ENCODE data around the gene ATP2B3.

Gene ATP2B3

DNA sequence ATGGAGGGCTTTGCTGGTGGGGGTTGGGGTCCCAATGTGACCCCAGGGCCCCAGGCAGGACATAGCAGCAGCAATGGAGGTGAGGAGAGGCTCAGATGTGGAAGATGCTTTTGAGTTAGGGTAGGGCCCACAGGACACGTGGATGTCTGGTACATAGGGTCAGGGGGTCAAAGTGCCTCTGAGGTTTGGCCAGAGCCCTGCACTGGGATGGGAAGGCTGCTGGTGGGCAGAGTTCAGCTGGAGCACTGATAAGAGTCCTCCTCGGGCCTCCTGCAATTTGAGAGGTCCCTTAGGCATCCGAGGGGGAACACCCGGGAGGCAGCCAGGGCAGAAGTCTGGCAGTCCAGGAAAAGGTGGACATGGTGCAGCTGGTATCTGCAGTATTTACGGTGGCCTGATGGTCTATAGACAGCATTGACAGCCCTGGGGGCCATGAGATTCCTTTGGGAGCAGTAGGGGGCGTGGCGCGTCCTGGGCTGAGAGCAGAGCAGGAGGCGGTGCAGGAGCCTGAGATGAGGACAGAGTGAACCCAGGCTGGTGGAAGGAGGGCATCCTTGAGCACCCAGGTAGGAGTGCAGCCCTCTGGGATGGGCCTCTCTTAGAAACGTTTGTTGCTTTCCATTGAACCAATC is 58.9 kb downstream of the ATP2B3 start:
- DNase-seq: no peak

DNA sequence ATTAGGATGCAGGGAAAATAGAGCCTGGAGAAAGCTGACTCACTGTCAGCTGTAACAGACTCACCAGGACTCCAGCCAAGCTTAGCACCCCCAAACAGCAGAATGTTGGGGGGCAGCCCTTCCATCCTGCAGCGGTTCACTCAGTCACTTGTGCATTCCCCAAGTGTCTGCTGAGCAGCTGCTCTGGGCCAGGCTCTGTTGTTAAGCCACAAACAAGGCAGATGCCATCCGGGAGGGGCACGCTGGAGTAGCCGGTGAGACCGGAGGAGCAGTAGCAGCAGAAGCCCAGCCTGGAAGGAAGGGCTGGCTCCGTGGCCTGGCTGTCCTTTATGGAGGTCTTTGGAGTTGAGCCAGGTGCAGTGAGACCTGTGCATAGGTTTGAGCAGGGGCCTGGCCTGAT is 59.5 kb downstream of the ATP2B3 start:
- DNase-seq: no peak

DNA sequence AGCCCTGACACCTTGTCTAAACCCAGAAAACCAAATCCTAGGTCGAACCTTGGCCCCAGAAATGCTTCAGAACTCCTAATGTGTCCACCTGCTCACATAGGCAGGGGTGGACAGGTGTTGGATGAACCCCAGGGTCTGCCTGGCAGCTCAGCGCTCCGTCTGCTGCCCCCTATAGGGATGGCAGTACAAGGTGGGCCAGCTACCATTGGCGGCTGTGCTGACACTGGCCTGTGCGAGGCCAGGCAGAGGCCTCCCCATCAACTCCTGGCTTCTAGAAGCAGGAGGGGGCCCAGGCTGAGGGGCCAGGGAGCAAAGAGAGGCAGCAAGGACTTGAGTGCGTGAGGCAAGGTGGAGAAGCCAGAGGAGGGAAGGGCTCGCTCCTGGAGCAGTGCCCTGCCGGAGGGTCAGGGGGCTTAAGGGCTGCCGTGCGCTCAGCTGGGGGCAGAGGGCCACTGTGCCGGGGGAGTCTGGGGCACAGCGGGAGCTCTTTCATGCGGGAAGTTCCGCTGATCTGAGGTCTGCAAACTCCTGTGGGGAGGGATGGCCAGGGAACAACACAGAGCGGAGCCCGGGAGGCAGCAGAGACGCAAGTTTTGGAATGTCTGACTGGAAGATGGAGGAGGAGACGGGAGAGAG is 60.9 kb downstream of the ATP2B3 start:
- DNase-seq: no peak

DNA sequence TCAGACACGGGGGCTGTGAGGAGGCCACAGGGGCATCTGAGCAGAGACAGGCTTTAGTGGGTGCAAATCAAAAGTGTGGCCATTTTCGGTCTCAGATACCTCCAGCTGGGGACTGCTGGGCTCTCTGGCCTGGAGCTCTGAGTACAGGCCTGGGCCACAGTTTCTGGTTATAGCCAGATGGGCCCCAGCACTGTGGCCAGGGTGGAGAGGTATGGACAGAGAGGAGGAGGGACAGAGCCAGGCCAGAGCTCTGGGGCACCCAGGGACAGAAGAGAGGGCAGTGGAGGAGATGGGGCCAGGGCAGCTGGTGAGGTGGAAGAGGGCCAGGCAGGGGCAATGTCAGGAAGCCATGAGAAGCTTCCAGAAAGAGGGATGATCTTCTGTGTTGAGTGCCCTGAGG is 61.4 kb downstream of the ATP2B3 start:
- DNase-seq: no peak

DNA sequence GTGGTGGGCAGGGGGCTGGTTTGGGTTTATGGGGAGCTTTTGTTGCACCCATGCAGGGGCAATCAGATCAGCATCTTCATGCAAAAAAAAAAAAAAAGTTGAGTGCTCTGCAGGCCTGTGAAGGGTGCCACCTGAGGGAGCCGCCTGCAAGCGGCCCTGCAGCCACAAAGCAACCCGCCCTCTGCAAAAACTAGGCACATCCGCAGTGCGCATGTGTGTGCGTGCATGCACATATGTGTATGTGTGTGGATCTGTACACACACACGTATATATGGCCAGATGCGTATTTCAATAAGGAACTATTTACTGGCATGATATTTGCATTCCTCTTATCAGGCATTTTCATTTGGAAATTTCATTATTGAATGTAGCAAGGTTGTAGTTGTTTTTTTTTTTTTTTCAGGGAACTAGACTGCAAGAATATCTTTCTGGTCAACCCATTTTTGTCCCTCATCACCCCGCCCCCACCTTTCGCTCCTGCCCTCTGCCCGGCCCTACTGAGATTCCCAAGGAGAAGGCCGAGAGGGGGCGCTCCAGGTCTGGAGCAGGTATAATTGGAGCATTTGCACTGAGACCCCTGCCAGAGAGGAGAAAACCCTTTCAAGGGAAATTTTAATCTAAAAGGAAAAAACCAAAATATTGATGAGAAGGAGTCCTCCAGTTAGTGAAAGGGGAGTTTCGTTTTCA is 63.4 kb downstream of the ATP2B3 start:
- DNase-seq: no peak

DNA sequence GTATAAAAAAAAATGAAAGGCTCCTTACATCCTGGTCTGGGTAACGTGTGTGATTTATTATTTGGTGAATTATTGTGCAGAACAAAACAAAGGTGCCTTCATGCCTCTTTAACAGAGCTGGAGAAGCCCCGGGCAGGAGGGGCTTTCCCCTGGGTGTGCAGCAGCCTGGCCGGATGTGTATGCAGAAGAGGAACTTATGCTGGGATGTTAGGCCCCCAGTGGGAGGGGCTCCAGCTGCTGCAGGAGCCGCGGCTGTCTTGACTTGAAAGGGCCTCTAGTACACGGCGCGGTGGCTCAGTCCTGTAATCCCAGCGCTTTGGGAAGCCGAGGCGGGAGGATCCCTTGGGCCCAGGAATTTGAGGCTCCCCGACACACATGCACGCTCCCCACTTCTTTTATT is 65.5 kb downstream of the ATP2B3 start:
- DNase-seq: peak; percentile 86

DNA sequence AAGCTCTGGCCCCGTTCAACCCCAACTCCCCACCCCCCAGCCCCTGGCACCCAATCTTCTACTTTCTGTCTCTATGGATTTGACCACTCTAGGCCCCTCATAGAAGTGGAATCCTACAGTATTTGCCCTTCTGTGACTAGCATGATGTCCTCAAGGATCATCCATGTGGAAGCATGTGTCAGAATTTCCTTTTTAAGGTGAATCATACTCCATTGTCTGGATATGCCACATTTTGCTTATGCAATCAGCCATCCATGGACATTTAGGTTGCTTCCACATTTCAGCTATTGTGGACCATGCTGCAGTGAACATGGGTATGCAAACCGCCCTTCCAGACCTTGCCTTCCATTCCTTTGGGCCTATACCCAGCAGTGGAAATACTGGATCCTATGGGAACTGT is 66.0 kb downstream of the ATP2B3 start:
- DNase-seq: no peak

DNA sequence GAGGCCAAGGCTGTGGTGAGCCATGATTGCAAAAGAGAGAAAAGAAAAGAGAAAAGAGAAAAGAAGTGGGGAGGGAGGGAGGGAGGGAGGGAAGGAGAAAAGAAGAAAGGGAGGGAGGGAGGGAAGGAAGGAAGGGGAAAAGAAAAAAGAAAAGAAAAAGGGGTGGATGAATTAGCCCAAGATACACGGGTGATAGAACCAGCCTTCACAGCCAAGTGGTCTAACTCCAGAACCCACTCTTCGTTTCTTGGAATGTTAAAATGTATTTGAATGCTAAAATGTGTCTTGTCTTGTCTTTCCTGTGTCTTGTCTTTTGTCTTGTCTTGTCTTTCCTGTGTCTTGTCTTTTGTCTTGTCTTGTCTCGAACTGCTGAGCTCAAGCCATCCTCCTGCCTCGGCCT is 68.4 kb downstream of the ATP2B3 start:
- no peak for DNase-seq

DNA sequence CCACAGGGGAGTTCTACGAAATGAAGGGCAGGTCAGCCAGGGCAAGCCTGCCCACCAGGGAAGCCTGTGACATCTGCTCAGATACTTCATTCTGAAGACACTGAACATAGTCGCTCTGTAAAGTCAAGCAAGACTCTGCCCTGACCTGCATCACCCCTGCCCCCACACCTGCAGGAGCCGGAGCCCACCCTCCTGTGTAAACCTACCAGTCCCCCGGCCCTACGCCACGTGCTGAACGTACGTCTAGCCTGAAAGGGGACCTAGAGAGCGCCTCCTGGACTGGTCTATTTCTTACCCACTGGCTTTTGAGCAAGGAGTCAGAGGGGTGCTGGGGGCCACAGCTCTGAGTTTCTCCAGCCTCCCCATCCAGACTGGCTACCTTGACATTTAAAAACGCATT is 69.9 kb downstream of the ATP2B3 start:
- no peak for DNase-seq

DNA sequence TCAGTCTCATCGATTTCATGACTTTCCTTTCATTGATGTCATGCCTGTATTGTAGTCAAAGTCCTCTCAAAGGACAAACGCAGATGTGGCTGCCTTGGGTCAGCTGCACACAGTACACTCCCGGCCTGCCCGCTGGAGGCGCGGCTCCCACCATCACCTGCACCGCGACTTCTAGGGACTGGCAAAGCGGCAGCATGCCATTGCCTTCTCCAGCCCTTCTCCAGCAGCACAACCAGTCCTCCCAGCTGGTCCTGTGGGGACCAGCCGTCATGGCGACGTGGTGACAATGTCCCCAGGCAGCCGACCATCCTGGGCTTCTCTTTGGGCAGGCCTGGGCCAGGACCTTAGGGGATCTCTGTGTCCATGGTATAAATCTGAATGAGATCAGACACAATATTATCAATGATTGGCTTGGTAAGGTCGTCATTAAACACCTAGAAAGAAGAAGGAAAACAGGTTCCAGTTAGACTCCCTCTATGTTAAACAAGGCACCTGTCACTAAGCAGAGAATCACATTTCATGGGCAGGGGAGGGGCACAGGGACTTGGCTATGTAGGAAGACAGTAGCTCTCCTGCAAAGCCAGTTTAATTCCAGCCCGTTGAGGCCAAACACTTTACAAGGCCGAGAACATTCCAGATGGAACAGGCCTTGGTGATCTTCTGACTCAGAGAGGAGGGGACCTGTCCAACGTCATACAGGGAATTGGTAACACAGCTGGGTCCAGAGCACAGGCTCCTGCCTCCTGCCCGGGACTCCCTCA is 70.8 kb downstream of the ATP2B3 start:
- no peak for DNase-seq

DNA sequence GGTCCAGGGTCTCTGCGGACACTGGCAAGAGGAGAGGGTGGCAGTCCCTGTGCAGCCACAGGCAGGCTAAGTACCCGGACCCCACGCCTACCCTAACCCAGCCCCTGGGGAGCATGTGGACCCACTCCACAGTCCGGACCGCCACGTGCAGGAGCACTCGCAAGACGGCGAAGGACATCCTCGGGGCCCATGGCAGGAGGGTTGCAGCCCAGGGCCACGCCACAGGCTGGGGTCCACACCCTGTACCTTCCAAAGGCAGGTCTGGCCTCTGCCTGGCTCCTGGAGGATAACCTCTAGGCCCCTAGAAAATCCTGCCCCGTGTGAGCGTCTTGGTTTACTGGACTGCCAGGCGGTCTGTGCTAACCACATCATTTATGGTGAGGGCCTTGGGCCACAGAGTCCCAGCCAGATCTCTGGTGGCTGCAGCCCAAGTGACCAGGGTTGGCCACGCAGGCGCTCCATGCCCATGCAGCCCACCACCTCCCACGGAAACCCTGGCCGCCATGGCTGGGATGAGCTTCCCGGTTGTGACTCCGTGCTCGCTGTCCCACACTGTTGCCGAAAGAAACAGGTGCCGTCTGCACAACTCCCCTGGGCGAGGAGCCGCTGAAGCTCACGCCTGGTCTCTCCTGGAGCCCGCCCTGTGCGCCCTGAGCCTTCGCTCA is 71.5 kb downstream of the ATP2B3 start:
- DNase-seq: no peak

DNA sequence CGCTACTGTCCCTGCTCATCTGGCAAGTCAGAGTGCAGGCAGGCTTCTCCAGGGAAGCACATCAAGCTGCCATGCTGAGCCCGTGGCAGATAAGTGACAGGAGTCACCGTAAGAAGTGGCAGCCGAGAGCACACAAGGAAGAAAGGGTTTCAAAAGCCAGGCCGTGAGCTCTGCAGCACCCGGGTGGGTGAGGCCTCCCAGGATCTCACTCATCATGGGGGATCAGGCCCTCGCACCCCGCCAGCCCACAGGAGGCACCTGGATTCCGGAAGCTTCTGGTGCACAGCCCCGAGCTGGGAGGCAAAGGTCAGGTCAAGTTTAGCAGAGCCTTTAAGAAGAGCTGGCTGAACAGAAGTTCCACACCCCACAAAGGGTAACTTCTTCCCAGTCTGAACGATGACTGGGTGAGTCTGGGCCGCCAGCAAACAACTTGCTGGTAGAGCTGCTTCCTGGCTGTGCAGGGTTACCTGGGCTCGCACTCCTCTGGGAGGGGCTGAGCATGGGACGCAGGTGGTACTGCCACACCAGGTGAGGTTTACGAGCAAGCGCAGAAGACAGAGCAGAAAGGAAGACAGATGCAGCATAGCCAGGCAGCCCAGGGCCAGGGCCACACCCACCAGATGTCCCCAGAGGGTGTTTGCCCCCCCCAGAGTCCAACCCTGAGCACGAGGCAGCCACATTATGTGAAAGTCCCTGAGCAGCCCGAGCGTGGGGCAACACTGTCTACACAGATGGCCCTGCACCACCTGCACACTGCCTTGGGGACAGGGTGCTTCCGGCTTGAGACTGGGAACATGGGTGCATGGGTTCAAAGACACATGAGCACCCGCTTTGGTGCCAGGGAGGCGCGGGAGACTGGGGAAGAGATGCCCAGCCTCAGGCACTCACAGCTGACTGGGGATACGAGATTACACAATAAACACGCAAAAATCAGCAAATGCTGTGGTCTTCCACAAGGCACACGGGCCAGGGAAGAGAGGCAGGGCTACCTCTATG is 73.8 kb downstream of the ATP2B3 start:
- DNase-seq: no peak

DNA sequence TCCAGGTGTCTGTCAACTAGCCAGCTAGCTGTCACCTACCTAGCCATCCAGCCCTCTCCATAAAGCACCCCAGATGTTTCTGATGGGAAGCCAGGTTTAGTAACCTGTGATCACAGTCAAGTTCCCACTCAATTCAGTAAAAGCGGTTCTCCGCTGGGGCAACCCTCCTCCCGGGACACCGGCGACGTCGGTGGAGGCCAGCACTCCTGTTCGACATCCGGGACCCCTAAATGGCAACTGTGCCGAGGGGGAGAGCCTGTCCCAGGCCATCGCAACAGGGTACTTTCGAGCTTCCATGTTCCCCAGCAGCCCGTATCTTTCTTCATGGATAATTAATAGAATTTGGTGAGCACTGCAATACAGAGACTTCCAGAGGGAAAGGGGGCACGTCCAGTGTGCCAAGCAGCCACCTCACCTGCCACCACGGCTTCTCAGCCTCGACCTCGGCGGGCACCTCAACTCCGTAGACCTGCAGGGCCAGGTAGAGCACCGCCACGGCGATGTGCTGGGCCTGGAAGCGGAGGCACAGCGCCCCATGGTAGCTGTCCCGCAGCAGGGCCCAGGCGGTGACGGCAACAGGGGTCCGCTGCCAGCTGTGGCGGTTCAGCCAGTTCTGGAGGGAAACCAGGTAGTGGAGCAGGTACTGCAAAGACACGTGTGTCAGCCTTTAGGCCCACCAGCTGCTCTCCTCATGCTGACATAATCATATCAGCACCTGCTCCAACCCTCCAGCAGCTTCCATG is 74.8 kb downstream of the ATP2B3 start:
- DNase-seq: no peak

DNA sequence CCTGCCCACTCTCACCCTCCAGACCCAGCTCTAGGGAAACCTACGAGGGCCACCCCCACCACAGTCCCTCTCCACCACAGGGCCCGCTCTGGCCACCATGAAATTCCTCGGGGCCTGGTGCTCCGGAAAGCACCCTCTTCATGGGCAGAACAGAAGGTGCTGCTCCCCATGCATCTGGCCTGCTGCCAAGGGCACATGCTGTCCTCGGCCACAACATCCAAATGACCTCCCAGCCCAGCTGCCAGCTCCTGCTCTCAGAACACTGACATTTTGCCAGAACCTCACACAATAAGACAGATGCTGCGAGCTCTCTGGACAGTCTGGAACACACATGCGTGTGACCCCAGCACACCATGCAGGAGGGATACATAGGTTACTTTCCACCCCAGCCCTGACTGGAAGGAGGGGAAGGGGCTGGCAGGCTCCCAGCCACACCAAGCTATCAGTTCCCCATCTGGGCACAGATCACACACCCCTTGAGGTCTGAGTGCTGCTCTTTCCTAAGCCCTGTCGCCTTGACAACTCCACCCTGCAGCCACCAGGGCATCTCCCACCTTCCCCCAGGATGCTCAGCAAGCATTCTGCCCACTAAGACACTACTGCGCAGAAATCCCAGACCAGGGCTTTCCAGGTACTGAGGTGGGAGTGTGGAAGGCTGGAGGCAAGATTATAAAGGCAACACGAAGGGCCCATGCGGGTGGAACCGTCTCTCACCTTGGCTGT is 75.7 kb downstream of the ATP2B3 start:
- DNase-seq: no peak

DNA sequence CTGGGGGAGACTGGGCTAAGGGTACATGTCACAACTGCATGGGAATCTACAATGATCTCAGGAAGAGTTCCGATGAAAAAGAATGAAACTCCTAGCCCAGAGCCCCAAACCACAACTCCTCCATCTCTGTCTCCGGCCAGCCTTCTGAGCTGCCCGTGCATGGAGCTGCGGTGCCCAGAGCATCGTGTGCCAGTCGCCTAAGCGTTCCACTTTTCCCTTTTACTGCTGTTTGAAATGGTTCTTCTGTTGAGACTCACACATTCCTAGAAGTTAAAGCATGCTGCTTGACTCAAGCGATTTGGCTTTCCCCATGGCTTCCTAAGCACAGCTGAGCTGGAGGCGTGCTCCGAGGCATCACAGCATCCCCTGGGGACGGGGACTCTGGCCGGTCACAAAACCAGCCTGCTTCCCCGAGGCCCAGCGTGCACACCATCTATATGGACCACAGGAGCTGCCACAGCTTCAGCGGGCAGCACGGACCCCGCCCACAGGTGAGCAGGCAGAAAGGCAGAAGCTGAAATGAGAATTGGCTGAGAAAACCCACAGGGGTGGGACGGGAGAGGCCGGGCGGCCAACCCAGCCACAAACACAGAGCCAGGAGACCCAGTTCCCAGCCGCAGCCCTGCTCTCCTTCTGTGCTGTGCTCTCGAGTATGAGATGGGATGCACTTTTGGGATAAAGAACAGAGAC is 76.5 kb downstream of the ATP2B3 start:
- no peak for DNase-seq

DNA sequence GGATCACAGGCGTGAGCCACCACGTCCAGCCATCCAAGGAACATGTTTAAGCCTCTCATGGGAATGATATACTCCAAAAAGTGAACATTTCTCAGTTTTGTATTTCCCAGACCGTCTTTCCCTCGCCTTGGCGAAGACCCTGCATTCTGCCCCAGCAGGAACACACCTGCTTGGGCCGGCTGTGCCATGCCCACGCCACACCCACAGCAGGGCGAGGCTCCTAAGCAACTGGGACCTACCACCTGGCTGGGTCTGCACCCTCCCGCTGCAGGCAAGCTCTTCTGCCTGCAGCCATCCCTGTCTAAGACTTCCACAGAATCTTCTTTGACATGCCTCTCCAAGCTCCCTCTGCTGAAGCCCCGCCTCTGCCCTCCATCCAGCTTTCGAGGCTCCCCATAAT is 77.9 kb downstream of the ATP2B3 start:
- DNase-seq: no peak

DNA sequence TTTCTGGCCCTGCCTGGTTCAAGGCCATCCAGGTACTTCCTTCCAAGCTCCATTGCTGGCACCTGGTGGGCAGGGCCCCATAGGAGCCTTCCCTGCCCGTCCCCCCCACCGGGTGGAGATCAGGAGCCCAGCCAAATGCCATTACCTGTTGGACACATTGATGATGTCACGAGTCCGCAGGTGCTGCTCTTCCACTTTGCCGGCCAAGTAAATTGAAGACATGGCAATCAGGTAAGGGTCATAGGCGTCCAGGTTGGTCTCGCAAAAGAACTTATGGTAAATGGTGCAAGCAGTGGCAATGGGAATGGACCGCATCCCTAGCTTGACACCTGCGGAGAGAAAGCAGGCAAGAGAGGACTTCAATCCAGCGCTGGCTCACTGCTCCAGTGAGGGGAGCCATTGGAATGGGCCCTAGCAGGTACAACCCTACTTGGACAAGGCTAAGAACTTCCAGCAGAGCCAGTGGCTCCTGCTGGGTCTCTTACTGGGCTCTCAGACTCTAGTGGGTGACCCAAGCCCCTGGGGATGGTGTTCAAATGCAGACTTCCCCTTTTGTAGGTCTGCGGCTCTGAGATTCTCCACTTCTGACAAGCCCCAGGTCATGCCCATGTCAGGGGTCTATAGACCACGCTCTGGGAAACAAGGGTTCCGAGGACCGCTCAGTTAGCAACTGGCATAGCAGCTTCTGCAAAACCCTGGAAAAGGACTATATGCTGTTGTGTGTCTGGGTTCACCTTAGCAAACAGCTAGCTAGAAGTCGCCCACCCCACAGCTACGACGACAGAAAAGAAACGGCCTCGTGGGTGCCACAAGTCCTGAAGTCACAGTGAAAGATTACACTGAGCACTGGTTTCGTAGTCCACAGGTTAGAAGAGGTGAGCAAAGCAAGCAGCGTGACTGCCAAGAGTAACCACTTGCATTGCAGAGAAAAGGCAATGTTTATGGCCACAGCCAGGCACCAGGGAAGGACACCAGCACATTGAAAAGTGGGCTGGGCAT is 78.7 kb downstream of the ATP2B3 start:
- DNase-seq: no peak

DNA sequence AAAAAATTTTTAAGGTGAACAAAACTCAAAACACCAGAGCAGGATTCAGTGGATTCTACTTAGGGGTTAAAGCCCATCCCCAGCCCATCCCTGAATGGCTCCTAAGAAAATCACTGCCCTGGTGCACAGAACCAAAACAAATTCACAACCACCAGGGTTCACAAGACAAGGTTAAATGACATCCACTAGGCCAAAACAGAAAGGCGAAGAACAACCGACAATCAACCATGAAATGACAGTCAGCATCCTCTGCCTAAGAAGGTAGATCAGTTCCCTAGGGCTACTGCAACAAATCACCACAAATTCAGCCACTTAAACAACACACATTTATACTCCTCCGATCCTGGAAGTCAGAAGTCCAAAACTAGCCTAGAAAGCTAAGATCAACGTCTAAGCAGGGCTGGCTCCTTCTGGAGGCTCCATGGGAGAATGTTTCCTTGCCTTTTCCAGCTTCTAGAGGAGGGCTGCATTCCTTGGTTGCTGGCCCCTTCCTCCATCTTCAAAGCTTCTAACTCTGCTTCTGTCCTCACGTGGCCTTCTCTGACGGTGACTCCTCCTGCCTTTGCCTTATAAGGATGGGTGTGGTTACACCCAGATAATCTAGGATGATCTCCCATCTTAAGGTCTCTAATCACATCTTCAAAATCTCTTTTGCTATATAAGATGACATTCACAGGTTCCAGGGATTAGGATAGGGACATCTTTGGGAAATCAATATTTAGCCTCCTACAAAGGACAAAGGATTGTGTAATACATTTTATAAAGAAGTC is 79.7 kb downstream of the ATP2B3 start:
- DNase-seq: peak; percentile 24

All from hematopoietic multipotent progenitor cell treated with erythropoietin and hydrocortisone succinate and interleukin-3 and kit ligand, for 4 days (in vitro differentiated cells).